ENCODE results near the gene KLHL15.
"Not testable (repeated sequence)": the region's sequence is repeated elsewhere in the genome, so short reads cannot be mapped to it uniquely, and the experiment has no call there.

Gene KLHL15

GRCh38 chrX:24017674-24018073 lies 9.3 kb downstream of the KLHL15 start:
- DNase-seq, result no peak

GRCh38 chrX:24014388-24015018 lies 12.5 kb downstream of the KLHL15 start:
- DNase-seq, result peak in 3 of 58 donors; percentile 0 to 4 (median 1)

- DNase-seq, result no peak
Observed at GRCh38 chrX:24012266-24012665, 14.7 kb downstream of the KLHL15 start.

- DNase-seq, result no peak
Observed at GRCh38 chrX:24005867-24006266, 21.1 kb downstream of the KLHL15 start.

- DNase-seq, result no peak
Observed at GRCh38 chrX:24005028-24005427, 22.0 kb downstream of the KLHL15 start.

- DNase-seq, result no peak
Observed at GRCh38 chrX:24002792-24003191, 24.2 kb downstream of the KLHL15 start.

GRCh38 chrX:24002167-24002566 lies 24.8 kb downstream of the KLHL15 start:
- DNase-seq, result no peak

GRCh38 chrX:23999671-24000070 lies 27.3 kb downstream of the KLHL15 start:
- no peak for DNase-seq

GRCh38 chrX:23993012-23993633 lies 33.9 kb downstream of the KLHL15 start:
- DNase-seq, result no peak

- DNase-seq, result no peak
Observed at GRCh38 chrX:23992431-23992830, 34.6 kb downstream of the KLHL15 start.

GRCh38 chrX:23990455-23990854 lies 36.5 kb downstream of the KLHL15 start:
- DNase-seq, result no peak

GRCh38 chrX:23989689-23990088 lies 37.3 kb downstream of the KLHL15 start:
- DNase-seq, result no peak

- no peak for DNase-seq
Observed at GRCh38 chrX:23982891-23983290, 44.1 kb downstream of the KLHL15 start.

GRCh38 chrX:23981711-23982110 lies 45.3 kb downstream of the KLHL15 start:
- no peak for DNase-seq

GRCh38 chrX:23981222-23981621 lies 45.8 kb downstream of the KLHL15 start:
- DNase-seq, result no peak

GRCh38 chrX:23980011-23980441 lies 47.0 kb downstream of the KLHL15 start:
- DNase-seq, result no peak

GRCh38 chrX:23978491-23978890 lies 48.5 kb downstream of the KLHL15 start:
- DNase-seq, result no peak

- not testable (repeated sequence) for DNase-seq
Observed at GRCh38 chrX:23965630-23966029, 61.4 kb downstream of the KLHL15 start.

GRCh38 chrX:23964191-23964590 lies 62.8 kb downstream of the KLHL15 start:
- DNase-seq, result no peak

GRCh38 chrX:23959781-23960180 lies 67.2 kb downstream of the KLHL15 start:
- DNase-seq, result peak in 1 of 58 donors; percentile 1

GRCh38 chrX:23954396-23954795 lies 72.6 kb downstream of the KLHL15 start:
- no peak for DNase-seq

- no peak for DNase-seq
Observed at GRCh38 chrX:23953908-23954269, 73.1 kb downstream of the KLHL15 start.
